NCI-H2196 treated with DMSO at 0.1 percent for 48 hours (cell line): ENCODE data around the gene POU4F1.
"Not testable (repeated sequence)": the region's sequence is repeated elsewhere in the genome, so short reads cannot be mapped to it uniquely, and the experiment has no call there.

Source experiments
- DNase-seq: peaks from one replicate; lab custom pipeline; 2025; ENCODE audit not compliant: unreplicated experiment; lab: John Stamatoyannopoulos, UW

POU4F1 gene

GRCh38 chr13:78603240-78603957 is at the start of gene POU4F1:
Gene POU4F1 (minus strand): TSS chr13:78603552. CDS start chr13:78603326, 226 bp downstream.
- DNase-seq, result peak; percentile 61

- no peak for DNase-seq
Measured at GRCh38 chr13:78652651-78653050, 49.3 kb upstream of the POU4F1 start.

- DNase-seq, result no peak
Measured at GRCh38 chr13:78650717-78651083, 47.3 kb upstream of the POU4F1 start.

GRCh38 chr13:78649997-78650716 is 46.8 kb upstream of the POU4F1 start:
- DNase-seq, result no peak

GRCh38 chr13:78647109-78647678 is 43.8 kb upstream of the POU4F1 start:
- DNase-seq, result not testable (repeated sequence)

- no peak for DNase-seq
Measured at GRCh38 chr13:78638216-78638615, 34.9 kb upstream of the POU4F1 start.

- no peak for DNase-seq
Measured at GRCh38 chr13:78636495-78636894, 33.1 kb upstream of the POU4F1 start.

- no peak for DNase-seq
Measured at GRCh38 chr13:78632996-78633395, 29.6 kb upstream of the POU4F1 start.

- no peak for DNase-seq
Measured at GRCh38 chr13:78631077-78631476, 27.7 kb upstream of the POU4F1 start.

GRCh38 chr13:78630511-78630910 is 27.2 kb upstream of the POU4F1 start:
- DNase-seq, result no peak

- DNase-seq, result no peak
Measured at GRCh38 chr13:78625384-78625783, 22.0 kb upstream of the POU4F1 start.

- no peak for DNase-seq
Measured at GRCh38 chr13:78623132-78623531, 19.8 kb upstream of the POU4F1 start.

GRCh38 chr13:78620936-78621470 is 17.7 kb upstream of the POU4F1 start:
- DNase-seq, result no peak

- DNase-seq, result no peak
Measured at GRCh38 chr13:78618411-78618810, 15.1 kb upstream of the POU4F1 start.

GRCh38 chr13:78611040-78611439 is 7.7 kb upstream of the POU4F1 start:
- DNase-seq, result no peak

- DNase-seq, result no peak
Measured at GRCh38 chr13:78610381-78610883, 7.1 kb upstream of the POU4F1 start.

- DNase-seq, result no peak
Measured at GRCh38 chr13:78609464-78610205, 6.3 kb upstream of the POU4F1 start.

GRCh38 chr13:78608688-78609463 is 5.5 kb upstream of the POU4F1 start:
- no peak for DNase-seq

GRCh38 chr13:78608252-78608687 is 4.9 kb upstream of the POU4F1 start:
- no peak for DNase-seq
